Measurements from ENCODE around the gene CDK5R2.

The CDK5R2 gene

DNA sequence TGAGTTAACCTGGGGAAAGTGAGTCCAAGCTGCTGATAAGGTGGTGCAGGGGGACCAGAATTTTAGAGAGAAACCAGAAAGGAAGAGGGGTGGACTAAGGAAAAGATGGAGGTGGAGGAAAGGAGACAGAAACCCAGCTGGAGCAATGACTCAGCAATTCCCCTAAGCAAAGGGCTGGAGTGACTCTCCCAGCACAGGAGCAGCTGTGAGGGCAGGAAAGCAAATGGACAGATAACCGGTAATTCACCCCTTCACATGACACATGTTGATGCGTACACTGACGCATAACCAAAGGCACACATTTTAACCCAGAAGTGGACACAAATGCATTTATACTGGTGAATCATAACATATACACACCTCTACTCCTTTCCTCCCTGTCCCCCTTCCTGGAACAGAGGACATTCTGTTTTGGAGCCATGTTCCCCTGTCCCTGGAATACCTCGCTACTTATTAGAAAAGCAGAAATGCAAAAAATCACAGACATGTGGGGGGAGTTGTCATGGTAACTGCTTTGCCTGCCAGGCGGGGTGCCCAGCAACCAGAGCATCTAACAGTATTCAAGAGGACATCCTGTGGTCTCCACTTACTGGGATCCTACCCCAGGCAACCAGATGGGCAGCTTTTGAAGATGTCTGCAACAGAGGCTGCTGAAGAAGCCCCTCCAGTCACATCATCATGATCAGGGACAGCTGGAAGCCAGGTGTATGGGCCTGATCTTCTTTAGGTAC lies 4.7 kb downstream of the CDK5R2 start:
- H3K27ac ChIP-seq = peak overlapping the region; percentile 97

DNA sequence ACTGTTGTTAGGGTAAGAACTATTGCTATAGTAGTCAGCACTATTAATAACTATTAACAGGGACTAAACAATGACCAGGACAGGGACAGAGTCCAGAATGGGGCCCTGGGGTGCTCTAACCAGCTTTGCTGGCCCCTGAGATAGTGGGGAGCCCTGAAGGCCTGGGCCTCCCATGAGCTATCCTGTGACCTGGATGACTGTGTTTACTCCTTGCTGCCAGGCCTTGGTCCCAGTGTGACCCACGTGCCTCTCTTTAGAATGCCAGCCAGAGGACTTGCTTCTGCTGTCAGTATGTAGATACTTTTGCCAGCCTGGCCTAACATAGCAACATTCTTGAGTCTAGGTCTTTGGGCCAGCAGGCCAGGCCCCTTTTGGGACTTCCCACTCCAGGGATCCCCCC lies 11.4 kb downstream of the CDK5R2 start:
- Histone ChIP-seq H3K36me3 (no peaks in the 10 kb centered on the region), H3K4me3 (ENCODE audit: low read depth, low read length) (no peak overlapping the region), H3K27me3 (ENCODE audit: insufficient read depth, low read depth, severe bottlenecking) (no peaks in the 10 kb centered on the region), H3K27ac (no peak overlapping the region), H3K9me3 (ENCODE audit: severe bottlenecking) (no peaks in the 10 kb centered on the region)
- no peak for DNase-seq
- TF ChIP-seq, protein P1, sequence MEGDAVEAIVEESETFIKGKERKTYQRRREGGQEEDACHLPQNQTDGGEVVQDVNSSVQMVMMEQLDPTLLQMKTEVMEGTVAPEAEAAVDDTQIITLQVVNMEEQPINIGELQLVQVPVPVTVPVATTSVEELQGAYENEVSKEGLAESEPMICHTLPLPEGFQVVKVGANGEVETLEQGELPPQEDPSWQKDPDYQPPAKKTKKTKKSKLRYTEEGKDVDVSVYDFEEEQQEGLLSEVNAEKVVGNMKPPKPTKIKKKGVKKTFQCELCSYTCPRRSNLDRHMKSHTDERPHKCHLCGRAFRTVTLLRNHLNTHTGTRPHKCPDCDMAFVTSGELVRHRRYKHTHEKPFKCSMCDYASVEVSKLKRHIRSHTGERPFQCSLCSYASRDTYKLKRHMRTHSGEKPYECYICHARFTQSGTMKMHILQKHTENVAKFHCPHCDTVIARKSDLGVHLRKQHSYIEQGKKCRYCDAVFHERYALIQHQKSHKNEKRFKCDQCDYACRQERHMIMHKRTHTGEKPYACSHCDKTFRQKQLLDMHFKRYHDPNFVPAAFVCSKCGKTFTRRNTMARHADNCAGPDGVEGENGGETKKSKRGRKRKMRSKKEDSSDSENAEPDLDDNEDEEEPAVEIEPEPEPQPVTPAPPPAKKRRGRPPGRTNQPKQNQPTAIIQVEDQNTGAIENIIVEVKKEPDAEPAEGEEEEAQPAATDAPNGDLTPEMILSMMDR (IDR thresholded peaks at IDR 0.05; ENCODE audit: low read depth, low read length) = no peak

More for the DNA sequence above, 4.7 kb downstream of the CDK5R2 start:
- Histone ChIP-seq H3K36me3 (no peaks in the 10 kb centered on the region; the same call in 1 of the 2 replicates), H3K4me3 (ENCODE audit: low read depth, low read length) (peak overlapping the region; percentile 75), H3K9me3 (ENCODE audit: severe bottlenecking) (no peaks in the 10 kb centered on the region), H3K27me3 (ENCODE audit: insufficient read depth, low read depth, severe bottlenecking) (no peaks in the 10 kb centered on the region)
- TF ChIP-seq, protein P1 (IDR thresholded peaks at IDR 0.05; ENCODE audit: low read depth, low read length) = no peak
- DNase-seq = peak; percentile 71

DNA sequence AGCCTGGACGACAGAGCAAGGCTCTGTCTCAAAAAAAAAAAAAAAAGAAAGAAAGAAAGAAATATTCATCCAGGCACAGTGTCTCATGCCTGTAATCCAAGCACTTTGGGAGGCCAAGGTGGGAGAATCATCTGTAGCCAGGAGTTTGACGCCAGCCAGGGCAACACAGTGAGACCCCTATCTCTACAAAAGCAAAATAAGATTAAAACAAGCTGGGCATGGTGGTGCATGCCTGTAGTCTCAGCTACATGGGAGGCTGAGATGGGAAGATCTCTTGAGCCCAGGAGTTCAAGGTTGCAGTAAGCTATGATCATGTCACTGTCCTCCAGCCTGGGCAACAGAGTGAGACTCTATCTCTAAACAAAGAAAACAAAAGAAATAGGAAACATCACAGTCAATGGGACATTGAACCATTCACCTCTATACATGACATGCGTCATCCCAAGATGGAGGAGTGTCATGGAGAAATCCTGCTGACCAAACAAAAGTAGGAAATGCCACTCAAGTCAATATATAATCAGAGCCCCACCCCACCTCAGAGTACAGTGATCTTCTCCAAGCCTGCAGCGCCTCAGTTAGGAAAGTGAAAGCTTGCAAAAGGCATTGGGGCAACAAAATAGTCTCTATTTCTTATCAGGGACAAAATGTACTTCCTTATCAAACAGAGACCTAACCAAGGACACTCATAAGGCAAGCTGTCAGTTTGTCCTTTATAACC lies 15.8 kb downstream of the CDK5R2 start:
- Histone ChIP-seq H3K27me3 (ENCODE audit: insufficient read depth, low read depth, severe bottlenecking) (no peaks in the 10 kb centered on the region), H3K36me3 (no peaks in the 10 kb centered on the region), H3K4me3 (ENCODE audit: low read depth, low read length) (no peak overlapping the region), H3K27ac (no peak overlapping the region), H3K9me3 (ENCODE audit: severe bottlenecking) (no peaks in the 10 kb centered on the region)
- TF ChIP-seq, protein P1 (IDR thresholded peaks at IDR 0.05; ENCODE audit: low read depth, low read length) = no peak
- DNase-seq = no peak

DNA sequence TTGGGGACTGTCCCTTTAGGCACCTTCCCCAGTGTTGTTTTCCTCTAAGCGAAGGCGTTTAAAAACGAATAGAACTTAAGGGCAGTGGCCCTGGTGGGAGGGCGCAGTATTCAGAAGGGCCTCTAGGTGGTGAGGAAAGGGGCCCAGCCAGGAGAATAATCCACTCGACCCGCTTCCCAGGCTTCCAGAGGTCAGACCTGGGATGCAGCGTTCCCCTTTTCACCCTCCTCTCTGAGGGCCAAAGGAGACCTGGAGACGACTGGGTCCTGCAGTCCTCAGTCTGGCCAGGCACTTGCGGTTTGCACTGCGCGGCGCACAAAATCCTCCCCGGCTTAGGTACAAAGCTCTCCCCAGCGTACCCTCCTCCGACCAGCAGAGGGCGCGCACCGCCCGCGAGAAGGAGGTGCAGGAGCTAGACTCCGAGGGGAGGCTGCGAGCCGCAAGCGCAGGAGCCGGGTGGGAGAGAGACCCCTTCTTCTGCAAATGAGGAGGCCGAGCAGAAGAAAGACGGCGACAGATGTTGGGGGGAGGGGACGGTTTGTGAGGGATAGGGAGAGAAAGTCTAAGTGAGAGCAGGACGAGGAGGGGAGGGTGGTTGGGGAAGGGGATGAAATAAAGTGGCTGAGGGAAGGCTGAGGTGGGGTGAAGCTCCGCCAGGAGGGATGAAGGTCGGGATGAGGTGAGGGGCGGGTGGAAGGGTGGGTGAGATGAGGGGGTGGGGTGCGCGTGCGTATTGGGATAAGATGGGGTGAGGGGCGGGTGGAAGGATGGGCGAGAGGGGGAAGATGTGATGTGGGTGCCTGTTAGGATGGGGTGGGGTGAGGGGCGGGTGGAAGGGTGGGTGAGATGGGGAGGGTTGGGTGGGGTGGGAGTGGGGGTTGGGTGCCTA lies 20.6 kb downstream of the CDK5R2 start:
- peak; percentile 94 for DNase-seq
- TF ChIP-seq, protein P1 (IDR thresholded peaks at IDR 0.05; ENCODE audit: low read depth, low read length) = peak; percentile 87
- peak overlapping the region; percentile 75 for H3K27ac ChIP-seq
- H3K27me3 ChIP-seq (ENCODE audit: insufficient read depth, low read depth, severe bottlenecking) = no peaks in the 10 kb centered on the region
- peak overlapping the region; percentile 40 for H3K4me3 ChIP-seq (ENCODE audit: low read depth, low read length)
- H3K9me3 ChIP-seq (ENCODE audit: severe bottlenecking) = no peaks in the 10 kb centered on the region
- H3K36me3 ChIP-seq = no peaks in the 10 kb centered on the region

DNA sequence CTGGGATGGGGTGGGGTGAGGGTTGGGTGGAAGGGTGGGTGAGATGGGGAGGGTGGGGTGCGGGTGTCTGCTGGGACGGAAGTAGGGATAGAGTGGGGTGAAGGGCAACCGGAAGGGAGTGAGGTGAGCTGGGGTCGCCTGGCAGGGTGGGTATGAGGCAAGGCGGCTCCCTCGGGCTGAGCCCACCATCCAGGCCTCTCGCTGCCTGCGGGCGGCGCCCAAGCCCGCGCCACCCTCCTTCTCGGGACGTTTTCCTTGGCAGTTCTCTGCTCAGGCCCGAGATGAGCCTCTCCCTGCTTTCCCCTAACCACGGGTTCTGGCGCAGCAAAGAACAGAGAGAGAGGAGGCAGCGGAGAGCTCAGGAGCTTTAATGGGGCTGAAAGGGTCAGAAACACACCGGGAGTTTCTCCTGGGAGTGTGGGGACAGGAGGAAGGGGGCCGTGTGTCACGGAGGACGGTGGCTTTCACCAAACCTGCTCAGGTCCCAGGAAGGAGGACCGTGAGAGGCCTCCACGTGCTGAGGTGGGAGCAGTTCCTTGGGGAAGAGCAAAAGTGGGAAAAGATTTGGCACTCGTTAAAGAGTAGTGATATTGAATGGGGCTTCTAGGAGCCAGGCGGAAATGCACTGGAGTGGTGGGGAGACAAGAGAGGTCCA lies 21.4 kb downstream of the CDK5R2 start:
- Histone ChIP-seq H3K9me3 (ENCODE audit: severe bottlenecking) (no peaks in the 10 kb centered on the region), H3K27me3 (ENCODE audit: insufficient read depth, low read depth, severe bottlenecking) (no peaks in the 10 kb centered on the region), H3K27ac (no peak overlapping the region; the same call in 1 of the 2 replicates), H3K4me3 (ENCODE audit: low read depth, low read length) (peak overlapping the region; percentile 22), H3K36me3 (no peaks in the 10 kb centered on the region)
- DNase-seq = no peak
- TF ChIP-seq, protein P1 (IDR thresholded peaks at IDR 0.05; ENCODE audit: low read depth, low read length) = no peak

All from WERI-Rb-1 (cell line).